Measurements from ENCODE around the gene CBX7.

- TF ChIP-seq, protein P1, sequence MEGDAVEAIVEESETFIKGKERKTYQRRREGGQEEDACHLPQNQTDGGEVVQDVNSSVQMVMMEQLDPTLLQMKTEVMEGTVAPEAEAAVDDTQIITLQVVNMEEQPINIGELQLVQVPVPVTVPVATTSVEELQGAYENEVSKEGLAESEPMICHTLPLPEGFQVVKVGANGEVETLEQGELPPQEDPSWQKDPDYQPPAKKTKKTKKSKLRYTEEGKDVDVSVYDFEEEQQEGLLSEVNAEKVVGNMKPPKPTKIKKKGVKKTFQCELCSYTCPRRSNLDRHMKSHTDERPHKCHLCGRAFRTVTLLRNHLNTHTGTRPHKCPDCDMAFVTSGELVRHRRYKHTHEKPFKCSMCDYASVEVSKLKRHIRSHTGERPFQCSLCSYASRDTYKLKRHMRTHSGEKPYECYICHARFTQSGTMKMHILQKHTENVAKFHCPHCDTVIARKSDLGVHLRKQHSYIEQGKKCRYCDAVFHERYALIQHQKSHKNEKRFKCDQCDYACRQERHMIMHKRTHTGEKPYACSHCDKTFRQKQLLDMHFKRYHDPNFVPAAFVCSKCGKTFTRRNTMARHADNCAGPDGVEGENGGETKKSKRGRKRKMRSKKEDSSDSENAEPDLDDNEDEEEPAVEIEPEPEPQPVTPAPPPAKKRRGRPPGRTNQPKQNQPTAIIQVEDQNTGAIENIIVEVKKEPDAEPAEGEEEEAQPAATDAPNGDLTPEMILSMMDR (IDR thresholded peaks at IDR 0.05): no peak
- no peak for TF ChIP-seq EP300 (IDR thresholded peaks at IDR 0.05)
Observed at GRCh38 chr22:39122772-39123470, 29.6 kb downstream of the CBX7 start.
